SK-N-SH (cell line): ENCODE results near the gene CRELD2. TPM values are rescaled to one million over a fixed set of nuclear protein-coding genes. Genes with fewer than 3 reads are reported as not detected.

Experiments used
- CTCF ChIA-PET: fragments of 300-600, 350-600 bp; formaldehyde crosslinking; extraction: SDS; loops from one replicate; lab custom pipeline; 2021; lab: Yijun Ruan, JAX
- POLR2A ChIA-PET: fragments of 350-600 bp; sonication (Branson Sonifier 250); formaldehyde crosslinking; extraction: SDS; loops from one replicate; lab custom pipeline; 2020; ENCODE audit warnings: antibody characterized with exemption, inconsistent platforms; lab: Yijun Ruan, JAX
- DNase-seq: peaks from one replicate; pipeline ENCODE4 v3.0.0; 2012
- H2AFZ ChIP-seq: fragments of 200-600 bp; sonication (generic); 2 replicates; pipeline ENCODE4 v1.8.1; 2016; ENCODE audit warnings: antibody characterized with exemption, mild to moderate bottlenecking, low read depth
- H3F3A ChIP-seq: fragments of 200-600 bp; sonication (generic); replicated peaks from 2 replicates; pipeline ENCODE3; 2016; ENCODE audit warnings: antibody characterized with exemption, mild to moderate bottlenecking; ENCODE audit not compliant: insufficient read depth
- H3K27ac ChIP-seq, 2 experiments: fragments of 200-500 bp in 1 of 2; fragments of 200-600 bp in 1 of 2; sonication (Bioruptor generic) in 1 of 2; sonication (generic), shearing (Covaris generic) in 1 of 2; 2 replicates each; pipeline versions ENCODE4 v1.5.1 to v1.6.1; 2014 to 2016; ENCODE audit warnings: low read depth in 2 of 2, inconsistent platforms in 1 of 2, low read length in 1 of 2, mild to moderate bottlenecking in 1 of 2, mixed read lengths in 1 of 2
- H3K27me3 ChIP-seq: fragments of 200-600 bp; sonication (generic), shearing (Covaris generic); 2 replicates; pipeline ENCODE4 v1.6.1; 2016; ENCODE audit warnings: mixed run types; ENCODE audit not compliant: insufficient read depth
- H3K36me3 ChIP-seq, 2 experiments: fragments of 200-500 bp in 1 of 2; fragments of 200-600 bp in 1 of 2; sonication (Bioruptor generic) in 1 of 2; sonication (generic) in 1 of 2; replicated peaks in 1 of 2; 2 replicates each; pipeline versions ENCODE3 to v1.5.1; 2014 to 2016; ENCODE audit warnings: low read length in 1 of 2, mild to moderate bottlenecking in 1 of 2; ENCODE audit not compliant: insufficient read depth in 2 of 2, control insufficient read depth in 1 of 2
- H3K4me1 ChIP-seq, 2 experiments: fragments of 200-500 bp in 1 of 2; fragments of 200-600 bp in 1 of 2; sonication (Bioruptor generic) in 1 of 2; sonication (generic), shearing (Covaris generic) in 1 of 2; 2 replicates each; pipeline versions ENCODE4 v1.5.1 to v1.6.1; 2014 to 2016; ENCODE audit warnings: low read depth in 1 of 2, low read length in 1 of 2, mixed run types in 1 of 2; ENCODE audit not compliant: insufficient read depth in 2 of 2, control insufficient read depth in 1 of 2
- H3K4me2 ChIP-seq: fragments of 200-600 bp; sonication (generic), shearing (Covaris generic); 2 replicates; pipeline ENCODE4 v1.6.1; 2017; ENCODE audit warnings: mixed run types
- H3K4me3 ChIP-seq, 2 experiments: fragments of 200-500 bp in 1 of 2; fragments of 200-600 bp in 1 of 2; sonication (Bioruptor generic) in 1 of 2; sonication (generic), shearing (Covaris generic) in 1 of 2; 2 replicates each; pipeline versions ENCODE4 v1.5.1 to v1.8.1; 2014 to 2016; ENCODE audit warnings: low read depth in 2 of 2, inconsistent platforms in 1 of 2, low read length in 1 of 2, mild to moderate bottlenecking in 1 of 2, mixed read lengths in 1 of 2, moderate library complexity in 1 of 2
- H3K79me2 ChIP-seq: fragments of 200-600 bp; sonication (generic); 2 replicates; pipeline ENCODE4 v1.8.1; 2017; ENCODE audit warnings: mild to moderate bottlenecking; ENCODE audit not compliant: insufficient read depth
- H3K9ac ChIP-seq: fragments of 200-600 bp; sonication (generic); 2 replicates; pipeline ENCODE4 v1.6.1; 2017; ENCODE audit warnings: mixed run types
- H3K9me2 ChIP-seq: fragments of 200-600 bp; sonication (generic); 2 replicates; pipeline ENCODE4 v1.6.1; 2017; ENCODE audit warnings: mixed run types
- H3K9me3 ChIP-seq: fragments of 200-600 bp; sonication (generic); 2 replicates; pipeline ENCODE4 v1.6.1; 2017; ENCODE audit warnings: mixed run types, mild to moderate bottlenecking, moderate library complexity
- H4K20me1 ChIP-seq: fragments of 200-600 bp; sonication (generic); 2 replicates; pipeline ENCODE4 v1.6.1; 2017; ENCODE audit warnings: mild to moderate bottlenecking, mixed run types; ENCODE audit not compliant: insufficient read depth
- CHD2 ChIP-seq: fragments of 150-350 bp; IDR thresholded peaks from 2 replicates; pipeline ENCODE4 v1.6.1; 2018; ENCODE audit warnings: low read length; ENCODE audit not compliant: partially characterized antibody
- ELF1 ChIP-seq: IDR thresholded peaks from 2 replicates; pipeline ENCODE4 v1.4.0; 2012
- EZH2phosphoT487 ChIP-seq: fragments of 200-600 bp; sonication (generic); IDR thresholded peaks from 2 replicates; pipeline ENCODE4 v1.6.1; 2017; ENCODE audit warnings: low read depth, mixed run types, mild to moderate bottlenecking, antibody characterized with exemption, moderate library complexity, borderline replicate concordance
- FOSL2 ChIP-seq: IDR thresholded peaks from 2 replicates; pipeline ENCODE4 v1.4.0; 2012; ENCODE audit warnings: low read depth, mild to moderate bottlenecking, moderate library complexity, borderline replicate concordance
- GATA2 ChIP-seq: sonication (generic); formaldehyde crosslinking; IDR thresholded peaks from 2 replicates; pipeline ENCODE4 v1.5.0; 2020; ENCODE audit warnings: mild to moderate bottlenecking, missing genetic modification reagents
- IRF3 ChIP-seq: fragments of 150-350 bp; IDR thresholded peaks from 2 replicates; pipeline ENCODE4 v1.6.1; 2016; ENCODE audit warnings: mild to moderate bottlenecking, low read depth, low read length
- MXI1 ChIP-seq: IDR thresholded peaks from 2 replicates; pipeline ENCODE4 v1.6.1; 2012; ENCODE audit warnings: mild to moderate bottlenecking, low read depth, low read length, improper control_type of control experiment
- NFIC ChIP-seq: IDR thresholded peaks from 2 replicates; pipeline ENCODE4 v1.4.0; 2012; ENCODE audit warnings: borderline replicate concordance
- NRF1 ChIP-seq: IDR thresholded peaks from 2 replicates; pipeline ENCODE4 v1.6.1; 2012; ENCODE audit warnings: low read depth, mild to moderate bottlenecking, low read length
- TAF1 ChIP-seq: IDR thresholded peaks from 2 replicates; pipeline ENCODE4 v1.6.1; 2012; ENCODE audit warnings: low read depth, mild to moderate bottlenecking, low read length, moderate library complexity, borderline replicate concordance
- TCF12 ChIP-seq: IDR thresholded peaks from 2 replicates; pipeline ENCODE4 v1.4.0; 2012
- ZBTB33 ChIP-seq: IDR thresholded peaks from 2 replicates; pipeline ENCODE4 v1.4.0; 2012; ENCODE audit warnings: low read depth, borderline replicate concordance
- WGBS: methylation state at CpG from one replicate; pipeline ENCODE4 v1.1.6; 2017; ENCODE audit warnings: low lambda C conversion rate; 5-methylcytosine and 5-hydroxymethylcytosine counted together
- polyA plus RNA-seq, 3 experiments: library from polyadenylated mRNA; depleted of rRNA; stranded (reverse); fragments of >200 nt; gene quantifications; 2 replicates each; pipeline ENCODE4 v1.2.3, GENCODE V29; 2012
- small RNA-seq, 7 experiments: library from RNA; depleted of rRNA; stranded (forward); fragments of <200 nt; gene quantifications; one replicate each; pipeline ENCODE3, GENCODE V24; 2012
- TF ChIP-seq, protein P1 (sequence below): IDR thresholded peaks from 2 replicates; pipeline ENCODE4 v1.4.0; 2012; ENCODE audit warnings: low read depth
- TF ChIP-seq, protein P2 (sequence below): IDR thresholded peaks from 2 replicates; pipeline ENCODE4 v1.6.1; 2012; ENCODE audit warnings: mild to moderate bottlenecking, low read depth, low read length, moderate library complexity
- TF ChIP-seq, protein P3 (sequence below): IDR thresholded peaks from 2 replicates; pipeline ENCODE4; 2012

Gene CRELD2
- polyA plus RNA-seq, 1 of the 3 experiments (the other 2 are of a cell fraction): 113 TPM

GRCh38 chr22:49976439-49977175 is 58.2 kb downstream of the CRELD2 start:
- H3K79me2 ChIP-seq: no peaks in the 10 kb centered on the region
- WGBS: 30% methylated on average over 15 of the region's 15 CpGs
- H4K20me1 ChIP-seq: no peaks in the 10 kb centered on the region
- no peak overlapping the region for H2AFZ ChIP-seq
- no peaks in the 10 kb centered on the region for H3K9me3 ChIP-seq
- H3K9me2 ChIP-seq: no peaks in the 10 kb centered on the region
- no peak overlapping the region for H3K27ac ChIP-seq
- H3K36me3 ChIP-seq: no peaks in the 10 kb centered on the region
- DNase-seq: peak; percentile 28
- H3K4me1 ChIP-seq: no peaks in the 10 kb centered on the region; a peak in 1 of 4 replicates
- ChIA-PET CTCF (interaction anchor here (1.4 kb wide), 1 partner anchor 47 kb away, joined by 4 read pairs; no protein-coding TSS in a partner anchor), POLR2A (no interaction called here)
- H3K9ac ChIP-seq: no peak overlapping the region
- no peak overlapping the region for H3K4me2 ChIP-seq
- peaks cover 13% of the 10 kb centered on the region for H3F3A ChIP-seq
- no peaks in the 10 kb centered on the region; the same call in 1 of the 2 replicates for H3K27me3 ChIP-seq
- TF ChIP-seq ZBTB33 (no peak), IRF3 (no peak), ELF1 (no peak), TCF12 (no peak), NRF1 (no peak), FOSL2 (no peak), TAF1 (no peak), CHD2 (no peak), EZH2phosphoT487 (no peak), MXI1 (no peak), GATA2 (no peak), NFIC (no peak)
- TF ChIP-seq, protein P1, sequence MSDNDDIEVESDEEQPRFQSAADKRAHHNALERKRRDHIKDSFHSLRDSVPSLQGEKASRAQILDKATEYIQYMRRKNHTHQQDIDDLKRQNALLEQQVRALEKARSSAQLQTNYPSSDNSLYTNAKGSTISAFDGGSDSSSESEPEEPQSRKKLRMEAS: no peak
- TF ChIP-seq, protein P2, sequence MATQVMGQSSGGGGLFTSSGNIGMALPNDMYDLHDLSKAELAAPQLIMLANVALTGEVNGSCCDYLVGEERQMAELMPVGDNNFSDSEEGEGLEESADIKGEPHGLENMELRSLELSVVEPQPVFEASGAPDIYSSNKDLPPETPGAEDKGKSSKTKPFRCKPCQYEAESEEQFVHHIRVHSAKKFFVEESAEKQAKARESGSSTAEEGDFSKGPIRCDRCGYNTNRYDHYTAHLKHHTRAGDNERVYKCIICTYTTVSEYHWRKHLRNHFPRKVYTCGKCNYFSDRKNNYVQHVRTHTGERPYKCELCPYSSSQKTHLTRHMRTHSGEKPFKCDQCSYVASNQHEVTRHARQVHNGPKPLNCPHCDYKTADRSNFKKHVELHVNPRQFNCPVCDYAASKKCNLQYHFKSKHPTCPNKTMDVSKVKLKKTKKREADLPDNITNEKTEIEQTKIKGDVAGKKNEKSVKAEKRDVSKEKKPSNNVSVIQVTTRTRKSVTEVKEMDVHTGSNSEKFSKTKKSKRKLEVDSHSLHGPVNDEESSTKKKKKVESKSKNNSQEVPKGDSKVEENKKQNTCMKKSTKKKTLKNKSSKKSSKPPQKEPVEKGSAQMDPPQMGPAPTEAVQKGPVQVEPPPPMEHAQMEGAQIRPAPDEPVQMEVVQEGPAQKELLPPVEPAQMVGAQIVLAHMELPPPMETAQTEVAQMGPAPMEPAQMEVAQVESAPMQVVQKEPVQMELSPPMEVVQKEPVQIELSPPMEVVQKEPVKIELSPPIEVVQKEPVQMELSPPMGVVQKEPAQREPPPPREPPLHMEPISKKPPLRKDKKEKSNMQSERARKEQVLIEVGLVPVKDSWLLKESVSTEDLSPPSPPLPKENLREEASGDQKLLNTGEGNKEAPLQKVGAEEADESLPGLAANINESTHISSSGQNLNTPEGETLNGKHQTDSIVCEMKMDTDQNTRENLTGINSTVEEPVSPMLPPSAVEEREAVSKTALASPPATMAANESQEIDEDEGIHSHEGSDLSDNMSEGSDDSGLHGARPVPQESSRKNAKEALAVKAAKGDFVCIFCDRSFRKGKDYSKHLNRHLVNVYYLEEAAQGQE: no peak
- TF ChIP-seq, protein P3, sequence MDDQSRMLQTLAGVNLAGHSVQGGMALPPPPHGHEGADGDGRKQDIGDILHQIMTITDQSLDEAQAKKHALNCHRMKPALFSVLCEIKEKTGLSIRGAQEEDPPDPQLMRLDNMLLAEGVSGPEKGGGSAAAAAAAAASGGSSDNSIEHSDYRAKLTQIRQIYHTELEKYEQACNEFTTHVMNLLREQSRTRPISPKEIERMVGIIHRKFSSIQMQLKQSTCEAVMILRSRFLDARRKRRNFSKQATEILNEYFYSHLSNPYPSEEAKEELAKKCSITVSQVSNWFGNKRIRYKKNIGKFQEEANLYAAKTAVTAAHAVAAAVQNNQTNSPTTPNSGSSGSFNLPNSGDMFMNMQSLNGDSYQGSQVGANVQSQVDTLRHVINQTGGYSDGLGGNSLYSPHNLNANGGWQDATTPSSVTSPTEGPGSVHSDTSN: no peak
- H3K4me3 ChIP-seq: no peak overlapping the region

Small RNA genes within 50 kb of the gene (small RNA-seq; reads per million reads assigned to genes)
- 0 to 7.8 (median 0) reads per million in 7 experiments for gene MIR6821

Other genes with a start within 250 kb of the CRELD2 start
- 7.8 and 10.3 TPM in 2 replicates for gene BRD1, start 90.8 kb upstream of the CRELD2 start, polyA plus RNA-seq (2012; rRNA removed)
- gene ZBED4, start 64.8 kb upstream of the CRELD2 start, polyA plus RNA-seq (2012; rRNA removed): 6.8 and 7.9 TPM in 2 replicates
- 7.5 and 9.9 TPM in 2 replicates for gene ALG12, start 196 bp upstream of the CRELD2 start, polyA plus RNA-seq (2012; rRNA removed)
- gene PIM3, start 42.1 kb downstream of the CRELD2 start, polyA plus RNA-seq (2012; rRNA removed): 9.9 and 15.3 TPM in 2 replicates
- gene IL17REL, start 94.1 kb downstream of the CRELD2 start, polyA plus RNA-seq (2012; rRNA removed): not detected in 2 replicates
- not detected in 2 replicates for gene TTLL8, start 139.7 kb downstream of the CRELD2 start, polyA plus RNA-seq (2012; rRNA removed)
- not detected in 2 replicates for gene MLC1, start 166.8 kb downstream of the CRELD2 start, polyA plus RNA-seq (2012; rRNA removed)
- 2.1 and 3.0 TPM in 2 replicates for gene MOV10L1, start 171.4 kb downstream of the CRELD2 start, polyA plus RNA-seq (2012; rRNA removed)